K562 (cell line): ENCODE results near the gene SPX. TPM values are rescaled to one million over a fixed set of nuclear protein-coding genes. Genes with fewer than 3 reads are reported as not detected.

Experiments
- ATAC-seq: fragments of 200-7000 bp; cut with Tn5 transposase; 3 replicates; pipeline ENCODE4 v1.9.1; 2020; ENCODE audit warnings: moderate library complexity
- BruUV-seq: library from RNA; stranded (reverse); fragments of 400-500 nt; replicated peaks from 2 replicates; lab custom pipeline; 2021; lab: Mats Ljungman, UMichigan
- CTCF ChIA-PET: fragments of 300-600 bp; formaldehyde crosslinking; extraction: SDS; loops from one replicate; lab custom pipeline; 2021; ENCODE audit warnings: low intra/inter-chr PET ratio; lab: Yijun Ruan, JAX
- POLR2A ChIA-PET: fragments of 300-600, 350-650 bp; sonication (Branson Sonifier 250); formaldehyde crosslinking; extraction: SDS; loops from one replicate; lab custom pipeline; 2021; ENCODE audit warnings: antibody characterized with exemption, inconsistent platforms; lab: Yijun Ruan, JAX
- DNase-seq, 4 experiments: peaks; one replicate each; pipeline versions ENCODE4 v3.0.0 to v3.0.0-alpha.2; 2011 to 2018; ENCODE audit warnings: low spot score in 3 of 4, mixed read lengths in 3 of 4; ENCODE audit errors: extremely low read depth in 1 of 4
- FAIRE-seq: peaks from 2 replicates; lab custom pipeline; 2011; peaks lifted over from hg19 to GRCh38; lab: Jason Lieb, UNC
- H2AFZ ChIP-seq: 2 replicates; pipeline ENCODE4 v1.6.0; 2011; ENCODE audit warnings: low read depth, low read length, control low read depth, inconsistent platforms
- H3K27ac ChIP-seq: fragments of 200-600 bp; 3 replicates; pipeline ENCODE4 v1.8.0; 2011; ENCODE audit warnings: low read depth, mild to moderate bottlenecking, control low read depth, inconsistent platforms, low read length, moderate library complexity, mixed read lengths; ENCODE audit errors: extremely low read depth
- H3K27me3 ChIP-seq, 2 experiments: fragments of 300-600 bp in 1 of 2; 2 replicates in 1 of 2; 3 replicates in 1 of 2; pipeline versions ENCODE4 v1.6.0 to v1.8.0; 2011; ENCODE audit warnings: inconsistent platforms in 2 of 2, low read length in 2 of 2, mild to moderate bottlenecking in 1 of 2, mixed read lengths in 1 of 2, moderate library complexity in 1 of 2; ENCODE audit not compliant: control insufficient read depth in 2 of 2, insufficient read depth in 2 of 2
- H3K36me3 ChIP-seq: fragments of 300-600 bp; 3 replicates; pipeline ENCODE4 v1.8.0; 2011; ENCODE audit warnings: mild to moderate bottlenecking, low read length, inconsistent platforms; ENCODE audit not compliant: control insufficient read depth, insufficient read depth
- H3K4me1 ChIP-seq, 2 experiments: fragments of 200-600 bp in 1 of 2; replicated peaks in 1 of 2; 2 replicates in 1 of 2; 3 replicates in 1 of 2; pipeline versions ENCODE4 v1.5.1 to v1.8.0; 2011; ENCODE audit warnings: inconsistent platforms in 2 of 2, low read length in 2 of 2, mild to moderate bottlenecking in 1 of 2, mixed read lengths in 1 of 2, moderate library complexity in 1 of 2; ENCODE audit not compliant: control insufficient read depth in 2 of 2, insufficient read depth in 2 of 2
- H3K4me2 ChIP-seq: 2 replicates; pipeline ENCODE4 v1.6.1; 2011; ENCODE audit warnings: low read length, control low read depth, inconsistent platforms, mixed read lengths; ENCODE audit not compliant: insufficient read depth
- H3K4me3 ChIP-seq: fragments of 200-600 bp; sonication (generic), shearing (Covaris generic); 2 replicates; pipeline ENCODE4 v1.5.1; 2016; ENCODE audit warnings: control low read depth, inconsistent platforms
- H3K79me2 ChIP-seq: fragments of 200-600 bp; 3 replicates; pipeline ENCODE4 v1.8.0; 2011; ENCODE audit warnings: low read length, inconsistent platforms; ENCODE audit not compliant: control insufficient read depth, insufficient read depth
- H3K9ac ChIP-seq, 2 experiments: 2 replicates each; pipeline versions ENCODE4 v1.6.0 to v1.6.1; 2011; ENCODE audit warnings: low read depth in 2 of 2, low read length in 2 of 2, control low read depth in 1 of 2, inconsistent platforms in 1 of 2, mild to moderate bottlenecking in 1 of 2, mixed read lengths in 1 of 2; ENCODE audit not compliant: insufficient read depth in 1 of 2
- H3K9me1 ChIP-seq: one replicate; pipeline ENCODE4 v1.6.0; 2011; ENCODE audit warnings: inconsistent platforms, mild to moderate bottlenecking, low read length, moderate library complexity; ENCODE audit not compliant: control insufficient read depth, insufficient read depth
- H3K9me3 ChIP-seq: replicated peaks from 2 replicates; pipeline ENCODE4 v1.5.1; 2011; ENCODE audit warnings: low read depth, low read length, inconsistent platforms; ENCODE audit not compliant: control insufficient read depth, insufficient read depth
- H4K20me1 ChIP-seq: replicated peaks from 2 replicates; pipeline ENCODE4 v1.6.1; 2011; ENCODE audit warnings: low read length, inconsistent platforms, mixed read lengths; ENCODE audit not compliant: control insufficient read depth, insufficient read depth
- ARID2 ChIP-seq: fragments of 450-650 bp; IDR thresholded peaks from 2 replicates; pipeline ENCODE4 v1.6.1; 2017; ENCODE audit warnings: antibody characterized with exemption, mild to moderate bottlenecking
- BRCA1 ChIP-seq, 2 experiments: fragments of 450-650 bp in 1 of 2; sonication (generic) in 1 of 2; formaldehyde crosslinking in 1 of 2; IDR thresholded peaks; 2 replicates each; pipeline versions ENCODE4 v1.5.0 to v1.6.1; 2017 to 2020; ENCODE audit warnings: mild to moderate bottlenecking in 1 of 2, missing genetic modification reagents in 1 of 2
- FOXA3 ChIP-seq, 2 experiments: fragments of 450-650 bp in 1 of 2; sonication (generic) in 1 of 2; formaldehyde crosslinking; IDR thresholded peaks in 1 of 2; conservative IDR thresholded peaks in 1 of 2; 2 replicates each; pipeline versions ENCODE4 v1.4.0 to v1.8.0; 2020 to 2022; ENCODE audit warnings: mild to moderate bottlenecking in 2 of 2, missing genetic modification reagents in 1 of 2
- ILK ChIP-seq: fragments of 450-650 bp; IDR thresholded peaks from 2 replicates; pipeline ENCODE4 v1.6.1; 2016; ENCODE audit warnings: missing genetic modification characterization, low read depth, mild to moderate bottlenecking, missing compliant biosample characterization, moderate library complexity, borderline replicate concordance
- KLF16 ChIP-seq: IDR thresholded peaks from 2 replicates; pipeline ENCODE4 v1.6.1; 2016; ENCODE audit warnings: antibody characterized with exemption
- MTA3 ChIP-seq: fragments of 450-650 bp; formaldehyde crosslinking; IDR thresholded peaks from 2 replicates; pipeline ENCODE4 v1.6.1; 2017; ENCODE audit warnings: mild to moderate bottlenecking, borderline replicate concordance
- PCBP2 ChIP-seq: fragments of 200-400 bp; formaldehyde crosslinking; IDR thresholded peaks from 2 replicates; pipeline ENCODE4 v1.6.1; 2018; ENCODE audit warnings: low read length, low read depth, mild to moderate bottlenecking, moderate library complexity; ENCODE audit not compliant: poor library complexity, severe bottlenecking
- PKNOX1 ChIP-seq: fragments of 450-650 bp; IDR thresholded peaks from 2 replicates; pipeline ENCODE4 v1.6.1; 2016
- RBM39 ChIP-seq: fragments of 200-400 bp; formaldehyde crosslinking; optimal IDR thresholded peaks from 2 replicates; pipeline ENCODE3; 2018; ENCODE audit warnings: low read depth, low read length
- SMARCC2 ChIP-seq: fragments of 450-650 bp; IDR thresholded peaks from 2 replicates; pipeline ENCODE4 v1.6.1; 2017; ENCODE audit warnings: antibody characterized with exemption, moderate library complexity, mild to moderate bottlenecking, low read depth
- TARDBP ChIP-seq: fragments of 450-650 bp; IDR thresholded peaks from 2 replicates; pipeline ENCODE4 v1.6.1; 2016
- ZNF133 ChIP-seq: fragments of 250-450 bp; sonication (Bioruptor Pico); IDR thresholded peaks from 2 replicates; pipeline ENCODE4 v1.4.0; 2020; ENCODE audit warnings: mild to moderate bottlenecking
- ZNF239 ChIP-seq: fragments of 250-450 bp; sonication (Bioruptor Pico); IDR thresholded peaks from 2 replicates; pipeline ENCODE4 v1.4.0; 2020; ENCODE audit warnings: mild to moderate bottlenecking
- ZNF253 ChIP-seq: fragments of 250-450 bp; sonication (Bioruptor Pico); conservative IDR thresholded peaks from 2 replicates; pipeline ENCODE4 v1.6.1; 2021; ENCODE audit warnings: mild to moderate bottlenecking
- ZNF318 ChIP-seq, 2 experiments: fragments of 450-650 bp; IDR thresholded peaks; 2 replicates each; pipeline ENCODE4 v1.6.1; 2016; ENCODE audit warnings: mild to moderate bottlenecking in 2 of 2, borderline replicate concordance in 1 of 2, low read depth in 1 of 2, moderate library complexity in 1 of 2
- ZNF584 ChIP-seq: fragments of 200-800 bp; sonication (Bioruptor generic); IDR thresholded peaks from 2 replicates; pipeline ENCODE4 v1.6.1; 2016; ENCODE audit warnings: low read depth, mild to moderate bottlenecking, missing genetic modification characterization, missing compliant biosample characterization
- in situ Hi-C: fragments of 300-500 bp; cut with MboI; formaldehyde crosslinking; loops from 4 replicates; pipeline ENCODE4 v1.15.0; 2018; ENCODE audit warnings: inconsistent platforms, mixed read lengths
- intact Hi-C: fragments of 100-400 bp; cut with micrococcal nuclease; formaldehyde crosslinking; loops from 2 replicates; pipeline ENCODE4 v1.14.2; 2022
- polyA plus RNA-seq, 8 experiments: library from polyadenylated mRNA; depleted of rRNA in 4 of 8; stranded (reverse) in 5 of 8; unstranded in 3 of 8; fragments of >200 nt; fragmentation: Nextera tagmentation in 2 of 8; fragmentation: Illumina TruSeq in 1 of 8; extraction: Ambion mirVana in 2 of 8; extraction: Trizol in 1 of 8; gene quantifications; 2 replicates each; pipeline versions ENCODE4 v1.2.1 to v1.2.3, GENCODE V29; 2011 to 2014; ENCODE audit warnings: inconsistent platforms in 1 of 8, missing spikeins in 1 of 8
- total RNA-seq, 7 experiments: library from RNA; depleted of rRNA in 6 of 7; stranded (reverse); fragments of >200 nt in 6 of 7; fragmentation: Illumina TruSeq in 2 of 7; extraction: Trizol in 2 of 7; gene quantifications; 2 replicates each; pipeline versions ENCODE4 v1.2.1 to v1.2.3, GENCODE V29; 2011 to 2021; ENCODE audit warnings: low replicate concordance in 1 of 7

SPX gene
- total and polyA plus RNA-seq, 9 of the 15 experiments (the other 6 are each of a cell fraction or from before 2014, with no cell fraction given) = 0.06 to 0.40 (median 0.14) TPM

- Histone ChIP-seq H3K9ac (no peak overlapping the region), H2AFZ (no peak overlapping the region), H3K4me3 (no peak overlapping the region), H3K36me3 (no peaks in the 10 kb centered on the region), H3K79me2 (no peaks in the 10 kb centered on the region), H3K27ac (no peak overlapping the region), H4K20me1 (no peaks in the 10 kb centered on the region), H3K27me3 (peaks cover 0 to 4% of the 10 kb centered on the region in 2 experiments; a peak in 2 of 5 replicates), H3K4me1 (no peaks in the 10 kb centered on the region), H3K4me2 (no peak overlapping the region), H3K9me3 (no peaks in the 10 kb centered on the region), H3K9me1 (no peaks in the 10 kb centered on the region)
- BruUV-seq = no TSS peak
- in situ Hi-C loops (no loop called here), intact Hi-C loops (no loop called here)
- ChIA-PET POLR2A (no interaction called here), CTCF (no interaction called here)
- ATAC-seq (no peak), FAIRE-seq (no peak), DNase-seq (no peak)
- TF ChIP-seq ARID2 = no peak
- TF ChIP-seq MTA3 = no peak
- no peak for TF ChIP-seq ZNF239
- TF ChIP-seq ZNF318 (IDR thresholded peaks at IDR 0.05; ENCODE audit: borderline replicate concordance in 1 of 2, low read depth in 1 of 2) = no peak
- no peak for TF ChIP-seq FOXA3 (CRISPR knock-in tag; conservative IDR thresholded peaks at IDR 0.05 in 1 of 2, IDR thresholded peaks at IDR 0.05 in 1 of 2)
- no peak for TF ChIP-seq PCBP2
- no peak for TF ChIP-seq ILK (tag)
- no peak for TF ChIP-seq BRCA1 (IDR thresholded peaks at IDR 0.05)
- no peak for TF ChIP-seq BRCA1 (CRISPR knock-in tag; IDR thresholded peaks at IDR 0.05)
- TF ChIP-seq RBM39 = no peak
- no peak for TF ChIP-seq ZNF253 (CRISPR knock-in tag)
- TF ChIP-seq ZNF133 = no peak
- no peak for TF ChIP-seq SMARCC2
- no peak for TF ChIP-seq TARDBP
- no peak for TF ChIP-seq PKNOX1
- no peak for TF ChIP-seq KLF16
- no peak for TF ChIP-seq ZNF584 (CRISPR knock-in tag)
These were observed 13.7 kb downstream of the SPX start for GRCh38 chr12:21539797-21540196.
